HG02759 (cell line): Measurements from ENCODE around the gene ARSJ.
"Not testable (repeated sequence)": the region's sequence is repeated elsewhere in the genome, so short reads cannot be mapped to it uniquely, and the experiment has no call there.

Experiments
- ATAC-seq: cut with Tn5 transposase; IDR thresholded peaks from one replicate; pipeline ENCODE4 v1.9.1; 2021; ENCODE audit warnings: mild to moderate bottlenecking, moderate library complexity; ENCODE audit not compliant: unreplicated experiment

The ARSJ gene

GRCh38 chr4:113959539-113959937 lies 19.9 kb downstream of the ARSJ start:
- no peak for ATAC-seq

GRCh38 chr4:113958766-113959538 lies 20.5 kb downstream of the ARSJ start:
- peak; percentile 52 for ATAC-seq

GRCh38 chr4:113957956-113958355 lies 21.5 kb downstream of the ARSJ start:
- ATAC-seq = no peak

GRCh38 chr4:113955948-113956347 lies 23.5 kb downstream of the ARSJ start:
- ATAC-seq = peak; percentile 58

- no peak for ATAC-seq
These were observed 24.0 kb downstream of the ARSJ start for GRCh38 chr4:113955411-113955810.

GRCh38 chr4:113953888-113954287 lies 25.6 kb downstream of the ARSJ start:
- ATAC-seq = no peak

- ATAC-seq = peak; percentile 91
These were observed 26.9 kb downstream of the ARSJ start for GRCh38 chr4:113952452-113953029.

GRCh38 chr4:113951263-113951662 lies 28.2 kb downstream of the ARSJ start:
- ATAC-seq = no peak

GRCh38 chr4:113950207-113950606 lies 29.2 kb downstream of the ARSJ start:
- ATAC-seq = no peak

- ATAC-seq = no peak
These were observed 32.0 kb downstream of the ARSJ start for GRCh38 chr4:113947484-113947883.

- ATAC-seq = no peak
These were observed 33.5 kb downstream of the ARSJ start for GRCh38 chr4:113945906-113946305.

- no peak for ATAC-seq
These were observed 35.6 kb downstream of the ARSJ start for GRCh38 chr4:113943863-113944262.

GRCh38 chr4:113943085-113943484 lies 36.4 kb downstream of the ARSJ start:
- ATAC-seq = no peak

- no peak for ATAC-seq
These were observed 37.6 kb downstream of the ARSJ start for GRCh38 chr4:113941836-113942235.

GRCh38 chr4:113940103-113940502 lies 39.3 kb downstream of the ARSJ start:
- not testable (repeated sequence) for ATAC-seq

GRCh38 chr4:113935190-113935589 lies 44.3 kb downstream of the ARSJ start:
- no peak for ATAC-seq

GRCh38 chr4:113924706-113925105 lies 54.7 kb downstream of the ARSJ start:
- not testable (repeated sequence) for ATAC-seq

- peak; percentile 43 for ATAC-seq
These were observed 58.2 kb downstream of the ARSJ start for GRCh38 chr4:113921089-113921794.

- ATAC-seq = no peak
These were observed 59.8 kb downstream of the ARSJ start for GRCh38 chr4:113919611-113920010.

GRCh38 chr4:113919145-113919544 lies 60.3 kb downstream of the ARSJ start:
- ATAC-seq = no peak

GRCh38 chr4:113908829-113909228 lies 70.6 kb downstream of the ARSJ start:
- no peak for ATAC-seq

GRCh38 chr4:113907559-113907958 lies 71.9 kb downstream of the ARSJ start:
- no peak for ATAC-seq
